Smooth muscle cell (in vitro differentiated cells): ENCODE data around the gene ADGRL3. TPM values are rescaled to one million over a fixed set of nuclear protein-coding genes. Genes with fewer than 3 reads are reported as not detected.

ENCODE experiments used
- DNase-seq: peaks from one replicate; lab custom pipeline; 2025; ENCODE audit not compliant: unreplicated experiment; lab: John Stamatoyannopoulos, UW
- H2AFZ ChIP-seq: fragments of 200-600 bp; sonication (generic); 2 replicates; pipeline ENCODE4 v1.6.0; 2016; ENCODE audit warnings: antibody characterized with exemption, low read depth, mild to moderate bottlenecking
- H3F3A ChIP-seq: fragments of 200-600 bp; sonication (generic); 2 replicates; pipeline ENCODE4 v1.6.0; 2017; ENCODE audit warnings: antibody characterized with exemption, low read depth
- H3K27ac ChIP-seq: fragments of 200-600 bp; sonication (generic); 2 replicates; pipeline ENCODE4 v1.5.1; 2016; ENCODE audit warnings: low read depth, mild to moderate bottlenecking
- H3K27me3 ChIP-seq: fragments of 200-600 bp; sonication (generic); 2 replicates; pipeline ENCODE4 v1.6.1; 2016; ENCODE audit warnings: low read depth, mild to moderate bottlenecking
- H3K36me3 ChIP-seq: fragments of 200-600 bp; sonication (generic); 2 replicates; pipeline ENCODE4 v1.5.1; 2016; ENCODE audit warnings: low read depth
- H3K4me1 ChIP-seq: fragments of 200-600 bp; sonication (generic); 2 replicates; pipeline ENCODE4 v1.5.1; 2016; ENCODE audit warnings: low read depth
- H3K4me2 ChIP-seq: fragments of 200-600 bp; sonication (generic); 2 replicates; pipeline ENCODE4 v1.6.0; 2016; ENCODE audit warnings: mild to moderate bottlenecking
- H3K4me3 ChIP-seq: fragments of 200-600 bp; sonication (generic); 2 replicates; pipeline ENCODE4 v1.5.1; 2016; ENCODE audit warnings: mild to moderate bottlenecking
- H3K79me2 ChIP-seq: fragments of 200-600 bp; sonication (generic); 2 replicates; pipeline ENCODE4 v1.6.0; 2016; ENCODE audit warnings: low read depth, mild to moderate bottlenecking
- H3K9ac ChIP-seq: fragments of 200-600 bp; sonication (generic); 2 replicates; pipeline ENCODE4 v1.6.0; 2016; ENCODE audit warnings: low read depth
- H3K9me3 ChIP-seq: fragments of 200-600 bp; sonication (generic); replicated peaks from 2 replicates; pipeline ENCODE4 v1.5.1; 2016; ENCODE audit warnings: low read depth
- H4K20me1 ChIP-seq: fragments of 200-600 bp; sonication (generic); 2 replicates; pipeline ENCODE4 v1.6.0; 2016; ENCODE audit warnings: low read depth
- CTCF ChIP-seq: fragments of 200-600 bp; sonication (generic); IDR thresholded peaks from 2 replicates; pipeline ENCODE4 v1.5.1; 2017; ENCODE audit warnings: borderline replicate concordance, mild to moderate bottlenecking, antibody characterized with exemption; ENCODE audit not compliant: insufficient read depth, poor library complexity, severe bottlenecking
- WGBS: methylation state at CpG from one replicate; pipeline ENCODE4 v1.1.7; 2016; ENCODE audit warnings: low lambda C conversion rate; 5-methylcytosine and 5-hydroxymethylcytosine counted together
- polyA plus RNA-seq: library from polyadenylated mRNA; unstranded; fragments of >200 nt; fragmentation: Nextera tagmentation; extraction: Ambion mirVana; gene quantifications from 2 replicates; pipeline ENCODE4 v1.2.1, GENCODE V29; 2016
- total RNA-seq: library from RNA; depleted of rRNA; stranded (reverse); fragments of >200 nt; gene quantifications from 2 replicates; pipeline ENCODE4 v1.2.3, GENCODE V29; 2014

Gene ADGRL3
- total and polyA plus RNA-seq, 2 experiments from 2014 or later, result 2.4 to 9.5 TPM

- H3K9me3 ChIP-seq, result no peaks in the 10 kb centered on the region
- no peak overlapping the region for H3K27ac ChIP-seq
- H3K4me3 ChIP-seq, result no peak overlapping the region
- DNase-seq, result no peak
- TF ChIP-seq CTCF, result no peak
- no peak overlapping the region for H2AFZ ChIP-seq
- 74% methylated on average over 5 of the region's 5 CpGs for WGBS
- H3K9ac ChIP-seq, result no peak overlapping the region
- no peak overlapping the region for H3K4me2 ChIP-seq
- peaks cover 5% of the 10 kb centered on the region for H3F3A ChIP-seq
- H3K27me3 ChIP-seq, result no peaks in the 10 kb centered on the region
- H3K36me3 ChIP-seq, result no peaks in the 10 kb centered on the region
- H3K79me2 ChIP-seq, result no peaks in the 10 kb centered on the region
- H4K20me1 ChIP-seq, result no peaks in the 10 kb centered on the region
- peaks cover 30% of the 10 kb centered on the region for H3K4me1 ChIP-seq
Measured at GRCh38 chr4:61531188-61531587, 331.1 kb downstream of the ADGRL3 start.

GRCh38 chr4:61532336-61533000 lies 332.3 kb downstream of the ADGRL3 start:
- 56% methylated on average over 14 of the region's 14 CpGs for WGBS
- no peak for TF ChIP-seq CTCF
- no peak overlapping the region for H3K4me3 ChIP-seq

GRCh38 chr4:61533140-61533539 lies 333.0 kb downstream of the ADGRL3 start:
- 27% methylated on average over 1 of the region's 1 CpG for WGBS

More at GRCh38 chr4:61532336-61533000, 332.3 kb downstream of the ADGRL3 start:
- no peaks in the 10 kb centered on the region for H3K9me3 ChIP-seq
- H3K27ac ChIP-seq, result peak overlapping the region; percentile 60
- peaks cover 5% of the 10 kb centered on the region for H3F3A ChIP-seq
- peak overlapping the region; percentile 64 for H3K4me2 ChIP-seq
- no peak overlapping the region for H2AFZ ChIP-seq
- DNase-seq, result no peak
- no peaks in the 10 kb centered on the region for H4K20me1 ChIP-seq
- no peaks in the 10 kb centered on the region for H3K36me3 ChIP-seq
- H3K79me2 ChIP-seq, result no peaks in the 10 kb centered on the region
- no peak overlapping the region for H3K9ac ChIP-seq
- H3K4me1 ChIP-seq, result peaks cover 30% of the 10 kb centered on the region
- no peaks in the 10 kb centered on the region for H3K27me3 ChIP-seq

More at GRCh38 chr4:61533140-61533539, 333.0 kb downstream of the ADGRL3 start:
- no peak overlapping the region for H3K9ac ChIP-seq
- H3K36me3 ChIP-seq, result no peaks in the 10 kb centered on the region
- no peaks in the 10 kb centered on the region for H3K79me2 ChIP-seq
- no peaks in the 10 kb centered on the region for H4K20me1 ChIP-seq
- DNase-seq, result no peak
- H2AFZ ChIP-seq, result no peak overlapping the region
- peak overlapping the region; percentile 64 for H3K4me2 ChIP-seq
- H3K27me3 ChIP-seq, result no peaks in the 10 kb centered on the region
- peak overlapping the region; percentile 60 for H3K27ac ChIP-seq
- peaks cover 30% of the 10 kb centered on the region for H3K4me1 ChIP-seq
- no peaks in the 10 kb centered on the region for H3K9me3 ChIP-seq
- TF ChIP-seq CTCF, result no peak
- H3K4me3 ChIP-seq, result no peak overlapping the region
- H3F3A ChIP-seq, result peaks cover 5% of the 10 kb centered on the region
